HG03108 (cell line): ENCODE data around the gene MYOM3.

Experiments
- ATAC-seq: cut with Tn5 transposase; IDR thresholded peaks from one replicate; pipeline ENCODE4 v1.9.1; 2021; ENCODE audit warnings: moderate library complexity; ENCODE audit not compliant: unreplicated experiment

MYOM3 gene

DNA sequence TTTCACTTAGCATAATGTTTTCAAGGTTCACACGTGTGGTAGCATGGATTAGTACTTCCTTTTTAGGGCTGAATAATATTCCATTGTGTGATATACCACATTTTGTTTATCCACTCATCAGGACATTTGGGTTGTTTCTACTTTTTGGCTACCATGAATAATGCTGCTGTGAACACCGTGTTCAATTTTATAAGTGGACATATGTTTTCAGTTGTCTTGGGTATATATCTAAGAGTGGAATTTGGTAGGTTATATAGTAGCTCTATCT lies 27.2 kb upstream of the MYOM3 start:
- no peak for ATAC-seq

DNA sequence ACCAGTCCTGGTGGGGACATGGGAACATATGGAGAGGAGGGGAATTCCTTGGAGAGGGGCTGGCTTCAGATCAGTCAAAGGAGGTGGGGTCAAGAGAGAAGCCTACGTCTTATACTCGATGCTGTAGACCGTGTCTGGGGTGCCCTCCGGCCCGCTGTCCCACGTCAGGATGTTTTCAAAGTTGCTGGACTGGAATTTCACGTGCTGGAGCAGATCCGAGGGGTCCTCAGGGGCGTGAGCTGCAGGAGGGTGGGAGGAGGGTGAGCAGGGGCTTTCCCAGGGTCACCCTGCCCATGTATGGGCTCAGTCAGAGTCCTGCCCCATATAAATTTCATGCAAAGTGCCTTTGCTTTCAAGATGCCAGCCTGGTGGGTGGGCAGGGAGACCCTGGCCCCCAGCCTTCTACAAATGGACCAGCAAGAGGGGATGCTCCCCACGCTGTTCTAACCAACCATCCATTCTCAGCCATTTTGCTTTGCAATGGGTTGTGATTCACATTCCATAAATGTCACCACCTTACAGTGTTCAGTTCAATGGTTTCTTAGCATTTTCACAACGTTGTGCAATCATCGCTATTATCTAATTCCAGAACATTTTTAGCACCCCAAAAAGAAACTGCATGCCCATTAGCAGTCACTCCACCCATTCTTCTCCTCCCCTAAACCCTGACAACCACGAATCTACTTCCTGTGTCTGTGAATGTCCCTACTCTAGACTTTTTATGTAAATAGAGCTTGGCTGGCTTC lies 26.7 kb upstream of the MYOM3 start:
- no peak for ATAC-seq

DNA sequence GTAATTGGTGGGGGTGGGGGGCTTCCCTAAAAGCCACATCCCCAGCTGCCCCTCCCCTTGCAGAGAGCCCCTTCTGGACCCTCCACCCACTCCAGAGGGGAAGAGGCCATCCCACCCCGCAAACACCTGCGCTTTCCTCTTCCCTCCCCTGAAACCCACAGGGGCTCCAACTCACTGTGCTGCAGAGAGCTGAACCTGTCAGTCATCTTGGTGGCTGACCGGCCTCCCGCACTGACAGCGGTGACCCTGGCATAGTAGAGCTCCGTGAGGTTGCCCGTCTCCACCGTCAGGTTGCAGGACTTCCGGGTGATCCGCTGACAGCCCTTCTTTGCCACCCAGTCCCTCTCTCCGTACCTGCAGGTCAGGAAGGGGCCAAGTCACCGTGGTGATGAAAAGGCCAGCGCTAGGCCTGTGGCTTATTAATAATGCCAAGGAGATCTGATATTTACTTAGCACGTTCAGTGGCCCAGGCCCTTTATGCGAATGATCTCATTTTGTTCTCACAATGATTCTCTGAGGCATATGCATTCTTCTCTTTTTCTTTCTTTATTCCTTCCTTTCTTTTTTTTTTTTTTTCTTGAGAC lies 25.1 kb upstream of the MYOM3 start:
- ATAC-seq: no peak

DNA sequence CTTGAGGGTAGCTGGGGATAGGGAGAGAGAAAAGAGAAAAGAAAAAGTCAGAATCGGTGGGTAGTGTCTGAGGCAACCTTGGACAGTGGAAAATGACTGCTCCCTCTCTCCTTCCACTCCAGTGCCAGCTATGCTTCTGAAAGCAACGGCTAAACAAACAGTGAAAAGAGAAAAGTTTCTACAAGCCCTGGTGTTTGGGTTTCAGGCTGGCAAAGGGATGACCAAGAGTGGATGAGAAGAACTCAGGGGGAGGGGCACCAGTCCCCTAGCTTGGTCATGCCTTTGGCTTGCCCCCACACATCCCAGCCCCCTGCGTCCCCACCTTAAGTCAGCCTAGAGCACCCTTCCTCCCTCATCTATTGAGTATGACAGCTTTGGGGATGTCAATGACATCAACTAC lies 22.4 kb upstream of the MYOM3 start:
- no peak for ATAC-seq

DNA sequence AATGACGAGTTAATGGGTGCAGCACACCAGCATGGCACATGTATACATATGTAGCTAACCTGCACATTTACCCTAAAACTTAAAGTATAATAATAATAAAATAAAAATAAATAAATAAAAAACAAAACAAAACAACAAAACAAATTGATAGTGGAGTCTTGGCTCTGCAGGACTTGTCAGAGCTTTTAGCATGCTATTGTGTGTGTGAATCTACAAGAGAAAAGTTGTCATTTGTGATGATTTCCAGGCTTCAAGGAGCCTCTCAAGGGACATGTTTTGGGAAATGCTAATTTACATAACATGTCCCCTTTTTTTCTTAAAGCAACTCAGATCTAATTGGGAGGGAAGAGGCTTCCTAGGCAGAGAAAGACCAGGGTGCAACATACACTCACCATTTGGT lies 21.9 kb upstream of the MYOM3 start:
- ATAC-seq: no peak

DNA sequence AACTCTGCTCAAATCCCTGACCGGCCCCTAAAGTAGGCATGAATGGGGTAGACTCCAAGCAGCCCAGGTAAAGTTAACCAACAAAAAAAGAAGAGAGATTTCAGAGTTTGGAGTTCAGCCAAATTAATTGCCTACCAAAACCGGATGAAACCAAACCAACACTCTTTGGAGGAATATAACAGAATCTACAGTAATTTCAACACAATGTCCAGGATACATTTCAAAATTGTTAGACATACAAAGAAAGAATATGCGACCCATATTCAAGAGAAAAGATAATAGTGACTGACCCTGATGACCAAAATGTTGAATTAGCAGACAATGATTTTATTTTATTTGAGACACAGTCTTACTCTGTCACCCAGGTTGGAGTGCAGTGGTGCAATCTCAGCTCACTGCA lies 18.4 kb upstream of the MYOM3 start:
- ATAC-seq: no peak

DNA sequence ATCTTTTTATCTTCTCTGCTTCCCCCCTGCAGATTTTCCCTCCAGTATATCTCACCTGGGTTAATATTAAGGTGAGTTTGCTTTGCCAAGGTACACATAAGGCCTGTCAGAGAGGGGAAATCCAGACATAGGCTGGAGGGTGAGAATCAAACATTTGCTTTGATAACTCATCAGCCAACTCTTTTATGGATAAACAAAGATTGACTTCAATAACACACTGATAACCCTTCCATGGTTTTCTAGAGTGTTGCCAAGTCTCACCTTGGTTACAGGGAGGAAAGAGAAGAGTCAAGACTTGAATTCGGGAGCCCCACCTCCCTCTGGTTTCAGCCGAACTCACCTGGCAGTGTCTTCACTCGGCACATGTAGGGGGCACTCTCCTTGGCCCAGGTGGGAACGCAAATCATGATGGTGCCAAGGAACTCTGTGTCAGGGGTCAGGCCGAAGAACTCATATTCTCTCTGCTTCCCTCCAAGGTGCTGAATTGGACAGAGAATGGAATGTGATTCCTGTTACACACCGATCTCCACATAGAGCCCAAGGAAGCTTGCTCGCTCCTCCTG lies 15.9 kb upstream of the MYOM3 start:
- no peak for ATAC-seq

DNA sequence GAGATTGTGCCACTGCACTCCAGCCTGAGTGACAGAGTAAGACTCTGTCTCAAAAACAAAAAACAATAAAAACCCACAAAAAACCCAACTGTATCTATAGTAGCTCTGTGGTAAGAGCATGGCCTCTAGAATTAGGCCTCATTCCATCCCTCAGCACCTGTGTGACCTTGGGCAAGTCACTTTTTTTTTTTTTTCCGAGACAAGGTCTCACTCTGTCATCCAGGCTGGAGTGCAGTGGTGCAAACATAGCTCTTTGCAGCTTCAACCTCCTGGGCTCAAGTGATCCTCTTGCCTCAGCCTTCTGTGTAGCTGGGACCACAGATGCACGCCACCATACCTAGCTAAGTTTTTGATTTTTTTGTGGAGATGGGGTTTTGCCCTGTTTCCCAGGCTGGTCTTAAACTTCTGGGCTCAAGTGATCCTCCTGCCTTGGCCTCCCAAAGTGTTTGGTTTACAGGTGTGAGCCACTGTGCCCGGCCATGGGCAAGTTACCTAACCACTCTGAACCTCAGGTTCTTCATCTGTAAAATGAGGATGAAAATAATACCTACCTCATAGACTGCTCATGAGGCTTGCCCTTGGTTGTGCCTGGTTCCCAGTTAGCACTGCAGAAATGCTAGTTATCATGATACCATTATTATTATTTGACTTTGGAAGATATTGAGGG lies 15.3 kb upstream of the MYOM3 start:
- ATAC-seq: no peak

DNA sequence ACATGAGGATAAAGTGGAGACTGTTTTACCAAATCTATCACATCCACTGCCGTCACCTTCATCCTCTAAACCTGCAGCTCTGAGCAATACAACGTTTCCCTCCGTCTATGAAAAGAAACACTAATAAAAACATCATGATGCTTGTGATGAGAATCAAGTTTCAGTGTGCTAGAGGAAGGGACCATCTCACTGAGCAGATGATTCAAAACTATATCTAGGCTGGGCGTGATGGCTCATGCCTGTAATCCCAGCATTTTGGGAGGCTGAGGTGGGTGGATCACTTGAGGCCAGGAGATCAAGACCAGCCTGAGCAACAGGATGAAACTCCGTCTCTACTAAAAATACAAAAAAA lies 14.7 kb upstream of the MYOM3 start:
- ATAC-seq: no peak

DNA sequence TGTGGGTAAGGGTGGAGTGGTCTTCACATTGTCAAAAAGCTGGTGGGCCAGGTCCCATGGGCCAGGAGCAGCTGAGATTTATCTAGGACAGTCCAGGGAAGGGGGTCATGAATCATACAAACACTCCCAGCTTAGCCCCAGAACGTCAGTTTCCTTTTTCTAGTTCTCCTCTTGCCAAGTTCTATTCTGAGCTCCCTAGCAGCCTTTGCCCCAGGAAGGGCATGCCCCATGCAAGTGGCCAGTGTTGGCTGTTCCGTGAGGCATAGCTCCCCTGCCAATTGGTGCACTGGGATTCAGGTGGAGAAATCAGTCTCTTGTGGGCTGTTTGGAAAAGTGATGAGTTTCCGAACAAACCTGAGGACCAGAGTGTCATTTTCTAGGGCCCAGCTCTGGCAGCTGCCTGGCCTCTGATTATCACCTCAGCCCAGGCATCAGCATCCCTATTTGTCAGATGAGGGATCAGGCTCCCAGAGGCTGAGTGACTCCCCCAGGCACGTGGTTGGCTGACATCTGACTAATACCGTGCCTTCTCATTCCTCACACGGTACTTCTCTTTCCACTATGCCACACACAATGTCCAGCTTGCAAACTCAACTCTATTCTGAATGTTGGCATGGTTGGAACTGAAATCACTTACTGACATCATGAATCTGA lies 14.2 kb upstream of the MYOM3 start:
- no peak for ATAC-seq

DNA sequence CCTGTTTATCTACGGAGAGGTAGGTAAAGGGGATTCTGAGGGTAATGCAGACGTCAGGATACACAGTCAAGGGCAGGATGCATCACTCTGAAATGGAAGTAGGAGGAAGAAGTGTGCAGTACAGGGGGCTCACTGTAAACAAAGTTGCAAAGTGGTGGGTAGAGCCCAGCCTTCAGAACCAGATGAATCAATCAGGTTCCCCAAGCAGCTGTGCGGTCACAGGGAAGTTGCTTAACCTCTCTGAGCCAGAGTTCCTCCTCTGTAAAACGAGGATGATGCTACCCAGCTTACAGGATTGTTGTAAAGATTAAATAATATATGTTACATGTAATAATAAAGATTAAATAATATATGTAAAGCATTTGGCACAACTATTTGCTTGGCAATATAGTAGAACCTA lies 13.5 kb upstream of the MYOM3 start:
- ATAC-seq: no peak

DNA sequence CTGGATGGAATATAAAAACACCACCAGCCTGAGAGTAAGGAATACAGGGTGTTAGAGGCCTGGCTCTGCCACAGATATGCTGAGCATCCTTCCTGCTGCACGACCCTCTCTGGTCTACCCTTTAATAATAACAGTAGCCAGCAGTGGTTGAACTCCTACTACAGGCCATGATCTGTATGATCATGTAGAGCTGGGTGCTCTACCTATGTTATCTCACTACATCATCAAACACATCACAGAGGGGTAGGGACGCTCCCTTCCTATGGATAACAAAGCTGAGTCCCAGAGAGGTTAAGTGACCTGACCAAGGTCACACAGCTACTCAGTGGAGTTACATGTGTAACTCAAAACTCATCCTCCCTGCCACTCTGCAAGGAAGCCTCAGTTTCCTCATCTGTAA lies 13.0 kb upstream of the MYOM3 start:
- no peak for ATAC-seq

DNA sequence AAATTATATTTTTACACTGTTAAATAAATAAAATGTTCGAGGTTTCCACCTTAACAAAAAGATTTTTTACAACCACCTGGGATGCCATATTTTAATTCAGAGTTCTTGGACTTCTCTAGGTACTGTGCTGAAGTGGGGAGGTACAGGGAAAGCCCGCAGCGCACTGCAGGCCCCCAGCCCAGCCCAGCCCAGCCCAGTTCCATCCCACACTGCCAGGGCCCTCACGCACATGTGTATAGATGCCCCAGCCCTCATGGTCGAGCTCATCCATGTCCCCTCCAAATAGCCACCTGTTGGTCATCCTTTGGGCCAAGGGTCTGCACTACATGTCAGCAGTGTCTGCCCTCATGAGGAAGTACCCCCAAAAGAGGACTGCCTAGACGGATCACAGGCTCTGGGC lies 11.7 kb upstream of the MYOM3 start:
- ATAC-seq: no peak

DNA sequence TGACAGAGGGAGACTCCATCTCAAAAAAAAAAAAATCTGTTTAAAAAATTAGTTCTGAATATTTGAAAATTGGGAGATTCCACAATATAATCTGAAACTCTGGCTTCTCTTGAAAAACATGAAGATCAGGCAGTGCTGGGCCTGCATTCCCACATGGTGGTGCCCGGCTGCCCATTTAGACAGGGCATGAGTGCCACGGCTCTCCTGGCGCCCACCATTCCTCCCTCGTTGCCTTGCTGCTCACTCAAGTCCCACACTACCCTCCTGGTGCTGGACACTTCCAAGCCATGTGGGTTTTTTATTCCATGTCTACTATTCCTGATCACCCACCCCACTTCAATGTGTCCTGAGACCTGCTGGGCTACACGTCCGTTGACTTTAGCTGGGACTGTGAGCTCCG lies 10.8 kb upstream of the MYOM3 start:
- no peak for ATAC-seq

DNA sequence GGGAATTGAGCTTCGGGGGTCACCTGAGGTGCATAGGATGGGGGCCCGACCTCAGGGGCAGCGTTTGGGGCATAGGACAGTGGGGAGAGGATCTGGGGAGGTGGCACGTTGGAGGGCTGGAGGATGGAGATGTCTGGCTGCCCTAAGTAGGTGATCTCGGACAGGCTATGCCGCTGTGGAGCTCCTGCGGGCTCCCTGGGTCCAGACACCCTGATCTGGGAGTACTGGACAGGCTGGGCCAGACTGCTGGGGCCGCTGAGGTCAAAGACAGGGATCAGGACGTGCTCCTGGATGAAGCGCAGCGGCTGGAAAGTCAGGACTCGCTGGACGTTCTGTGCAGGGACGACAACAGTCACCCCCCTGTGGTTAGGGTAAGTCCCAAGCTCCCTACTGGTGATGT lies 9.5 kb upstream of the MYOM3 start:
- ATAC-seq: no peak

DNA sequence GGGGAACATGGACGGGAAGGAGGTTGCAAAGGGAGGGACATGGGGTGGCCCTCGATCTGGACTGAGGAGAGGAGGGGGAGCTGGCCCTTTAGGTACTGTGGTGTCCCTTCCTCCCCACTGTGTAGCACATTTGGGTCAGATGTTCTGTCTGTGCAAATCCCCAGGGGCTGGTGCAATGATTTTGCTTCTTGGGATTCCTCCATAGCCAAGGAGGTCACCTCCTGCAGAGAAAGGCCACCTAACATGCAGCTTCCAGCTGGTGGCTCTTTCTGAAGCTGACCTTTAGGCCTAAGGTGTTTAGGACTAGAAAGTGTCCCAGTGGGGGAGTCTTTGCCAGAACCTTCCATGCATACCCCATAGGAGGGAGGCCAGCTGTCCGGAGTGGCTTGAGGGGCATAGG lies 9.0 kb upstream of the MYOM3 start:
- ATAC-seq: no peak

DNA sequence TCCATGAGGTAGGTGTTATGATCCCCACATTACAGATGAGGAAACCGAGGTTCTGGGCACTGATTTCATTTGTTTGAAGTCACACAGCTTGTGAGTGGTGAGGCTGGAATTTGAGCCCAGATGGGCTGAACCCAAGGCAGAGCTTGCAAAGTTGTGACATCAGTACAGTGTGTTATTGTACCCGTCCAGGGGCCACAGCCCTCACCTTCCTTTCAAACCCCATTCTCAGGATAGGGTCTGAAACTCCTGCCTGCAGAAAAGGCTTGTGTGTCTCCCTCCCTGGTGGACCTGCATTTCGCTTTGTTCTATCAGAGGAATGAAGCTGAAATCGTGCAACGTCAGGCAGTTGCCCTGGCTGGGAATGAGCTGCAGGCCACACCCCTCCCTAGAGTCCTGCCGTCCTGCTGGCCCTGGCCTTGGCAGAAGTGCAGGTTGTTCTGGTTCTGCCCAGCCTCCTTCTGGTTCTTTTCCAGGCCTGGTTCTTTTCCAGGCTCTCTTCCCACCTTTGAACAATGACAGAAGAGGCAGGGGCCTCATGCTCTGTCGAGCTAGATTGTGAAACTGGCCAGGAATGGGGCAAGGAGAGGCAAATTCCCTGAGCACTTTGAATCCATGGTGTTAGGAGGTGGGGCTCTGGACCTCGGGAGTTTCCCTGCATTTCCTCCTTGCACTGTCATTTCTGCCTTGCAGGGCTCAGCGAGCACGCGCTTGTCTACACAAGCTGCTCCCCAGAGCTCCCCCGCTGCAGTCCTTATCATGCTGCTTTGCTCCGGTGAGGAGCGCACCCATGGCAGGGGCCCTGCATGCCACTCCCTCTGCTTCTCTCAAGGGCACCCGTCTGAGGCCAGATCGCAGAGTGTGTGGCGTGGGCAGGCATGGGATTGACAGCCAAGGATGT lies 8.2 kb upstream of the MYOM3 start:
- ATAC-seq: no peak

DNA sequence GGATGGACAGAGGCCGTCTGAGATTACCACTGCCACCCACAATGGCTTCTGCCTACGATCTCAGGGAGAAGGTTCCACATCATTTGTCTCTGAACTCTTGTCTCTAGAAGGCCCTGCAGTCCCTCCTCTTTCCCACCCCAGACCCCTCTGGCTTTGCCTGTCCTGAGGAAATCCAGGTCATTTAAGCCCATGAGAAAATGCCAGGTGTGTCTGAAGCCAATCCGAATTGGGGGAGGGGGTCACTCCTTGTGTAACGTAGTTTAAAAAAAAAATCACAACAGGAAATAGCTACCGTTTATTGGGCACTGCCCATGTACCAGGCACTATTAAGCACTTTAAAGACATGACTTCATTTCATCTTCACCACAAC lies 7.5 kb upstream of the MYOM3 start:
- ATAC-seq: no peak

DNA sequence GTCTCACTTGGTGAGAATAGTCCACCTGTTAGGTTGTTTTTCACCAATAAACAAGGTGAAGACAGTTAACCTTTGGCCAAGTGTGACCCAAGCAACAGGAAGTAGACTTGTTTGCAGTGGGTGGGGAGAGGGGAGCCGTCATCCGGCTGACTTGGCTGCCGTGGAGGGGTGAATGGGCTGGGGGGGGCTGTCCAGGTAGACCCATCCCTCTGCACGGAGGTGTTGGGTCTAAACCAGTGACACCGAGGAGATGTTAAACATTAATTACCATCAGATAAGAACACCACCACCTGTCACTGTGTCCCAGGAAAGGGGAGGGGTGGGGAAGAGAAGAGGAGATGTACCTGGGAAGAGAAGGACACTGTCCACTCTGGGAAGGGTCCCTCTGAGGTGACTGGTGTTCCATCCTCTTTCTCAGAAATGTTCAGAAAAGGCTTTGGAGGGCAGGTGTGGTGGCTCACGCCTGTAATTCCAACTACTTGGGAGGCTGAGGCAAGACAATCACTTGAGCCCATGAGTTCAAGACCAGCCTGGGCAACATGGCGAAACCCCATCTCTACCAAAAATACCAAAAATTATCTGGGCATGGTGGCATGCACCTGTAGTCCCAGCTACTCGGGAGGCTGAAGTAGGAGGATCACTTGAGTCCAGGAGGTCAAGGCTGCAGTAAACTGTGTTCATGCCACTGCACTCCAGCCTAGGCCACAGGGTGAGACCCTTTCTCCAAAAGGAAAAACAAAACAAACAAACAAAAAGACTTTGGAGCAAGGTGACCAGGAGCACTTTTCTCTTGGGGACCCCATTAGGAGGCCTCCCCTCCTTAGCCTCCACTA lies 6.7 kb upstream of the MYOM3 start:
- ATAC-seq: no peak

DNA sequence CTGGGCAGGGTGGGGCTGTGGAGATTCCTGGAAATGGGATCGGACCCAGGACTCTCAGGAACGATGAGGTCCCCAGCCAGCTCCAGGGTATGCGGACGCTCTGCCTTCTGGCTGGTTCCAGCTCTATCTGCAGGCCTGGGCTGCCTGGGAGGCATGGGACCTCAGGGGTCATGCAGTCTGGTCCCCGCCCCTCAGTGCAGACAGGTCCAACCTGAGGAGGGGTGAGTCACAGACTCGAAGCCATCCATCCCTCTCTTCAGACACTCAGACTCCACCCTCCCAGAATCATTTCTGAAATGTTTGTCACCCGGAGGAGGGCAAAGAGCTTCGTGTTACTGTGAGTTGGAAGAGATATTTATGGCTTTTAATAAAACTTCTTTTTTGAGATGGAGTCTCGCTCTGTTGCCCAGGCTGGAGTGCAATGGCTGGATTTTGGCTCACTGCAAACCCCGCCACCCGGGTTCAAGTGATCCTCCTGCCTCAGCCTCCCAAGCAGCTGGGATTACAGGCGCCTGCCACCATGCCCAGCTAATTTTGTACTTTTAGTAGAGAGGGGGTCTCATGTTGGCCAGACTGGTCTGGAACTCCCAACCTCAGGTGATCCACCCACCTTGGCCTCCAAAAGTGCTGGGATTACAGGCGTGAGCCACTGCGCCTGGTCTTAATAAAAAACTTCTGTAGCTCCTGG lies 5.9 kb upstream of the MYOM3 start:
- ATAC-seq: no peak
